Upper lobe of left lung (tissue), 4 donors: ENCODE results near the gene RIT2.

Experiments
- CTCF ChIP-seq, 6 experiments: fragments of 450-650 bp in 4 of 6; fragments of 200-600 bp in 2 of 6; sonication (generic) in 2 of 6; IDR thresholded peaks; one replicate each; pipeline ENCODE4 v1.5.1; 2016 to 2019; ENCODE audit warnings: antibody characterized with exemption in 6 of 6
- EP300 ChIP-seq, 4 donors: sonication (generic); formaldehyde crosslinking; IDR thresholded peaks; one replicate each; pipeline ENCODE4 v1.5.1; 2017; ENCODE audit warnings: antibody characterized with exemption in 4 of 4, control low read depth in 2 of 4
- POLR2A ChIP-seq, 4 donors: fragments of 450-650 bp; IDR thresholded peaks; one replicate each; pipeline ENCODE4 v1.5.1; 2016 to 2017; ENCODE audit warnings: antibody characterized with exemption in 4 of 4, mild to moderate bottlenecking in 2 of 4
- POLR2AphosphoS5 ChIP-seq, 2 donors: sonication (generic); formaldehyde crosslinking; IDR thresholded peaks; one replicate each; pipeline ENCODE4 v1.5.1; 2017; ENCODE audit warnings: antibody characterized with exemption in 2 of 2

GRCh38 chr18:42909095-42909494 is 206.4 kb downstream of the RIT2 start:
- TF ChIP-seq CTCF (IDR thresholded peaks at IDR 0.05) = no peak
- no peak for TF ChIP-seq POLR2AphosphoS5 (IDR thresholded peaks at IDR 0.05)
- no peak for TF ChIP-seq POLR2A (IDR thresholded peaks at IDR 0.05)
- no peak for TF ChIP-seq EP300 (IDR thresholded peaks at IDR 0.05)
